ENCODE measurements around the gene FLRT2.

DNA sequence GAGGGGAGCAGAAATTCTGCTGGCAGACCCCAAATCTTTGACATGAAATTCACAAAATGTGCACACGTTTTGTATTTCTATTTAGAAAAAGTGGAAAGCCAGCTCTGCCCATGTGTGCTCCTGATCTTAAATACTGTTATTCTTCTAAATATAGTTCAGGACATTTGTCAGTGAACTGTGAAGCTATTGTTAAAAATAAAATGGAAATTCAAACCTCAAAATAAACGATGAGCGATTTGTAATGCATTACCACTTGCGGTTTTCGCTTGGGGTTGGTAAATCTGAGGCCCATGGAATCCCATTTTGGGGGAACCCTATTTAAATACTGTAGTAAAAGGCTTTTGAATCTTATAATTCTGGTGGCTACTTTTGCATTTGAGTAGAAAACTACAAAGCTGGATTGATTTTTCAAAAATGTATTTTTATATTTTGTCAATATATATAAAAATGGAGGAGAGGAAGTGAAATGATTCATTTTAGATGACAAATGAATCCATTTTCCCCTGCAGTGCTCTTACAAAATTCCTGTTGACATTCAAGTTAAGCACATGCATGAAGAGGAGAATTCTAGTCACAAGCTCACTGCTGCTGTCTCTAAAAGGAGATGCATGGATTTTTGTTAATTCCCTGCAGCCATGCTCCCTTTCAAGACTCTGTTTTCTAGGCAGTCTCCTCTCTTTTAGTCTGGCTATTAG lies 47.1 kb downstream of the FLRT2 start:
- TF ChIP-seq, protein P1, sequence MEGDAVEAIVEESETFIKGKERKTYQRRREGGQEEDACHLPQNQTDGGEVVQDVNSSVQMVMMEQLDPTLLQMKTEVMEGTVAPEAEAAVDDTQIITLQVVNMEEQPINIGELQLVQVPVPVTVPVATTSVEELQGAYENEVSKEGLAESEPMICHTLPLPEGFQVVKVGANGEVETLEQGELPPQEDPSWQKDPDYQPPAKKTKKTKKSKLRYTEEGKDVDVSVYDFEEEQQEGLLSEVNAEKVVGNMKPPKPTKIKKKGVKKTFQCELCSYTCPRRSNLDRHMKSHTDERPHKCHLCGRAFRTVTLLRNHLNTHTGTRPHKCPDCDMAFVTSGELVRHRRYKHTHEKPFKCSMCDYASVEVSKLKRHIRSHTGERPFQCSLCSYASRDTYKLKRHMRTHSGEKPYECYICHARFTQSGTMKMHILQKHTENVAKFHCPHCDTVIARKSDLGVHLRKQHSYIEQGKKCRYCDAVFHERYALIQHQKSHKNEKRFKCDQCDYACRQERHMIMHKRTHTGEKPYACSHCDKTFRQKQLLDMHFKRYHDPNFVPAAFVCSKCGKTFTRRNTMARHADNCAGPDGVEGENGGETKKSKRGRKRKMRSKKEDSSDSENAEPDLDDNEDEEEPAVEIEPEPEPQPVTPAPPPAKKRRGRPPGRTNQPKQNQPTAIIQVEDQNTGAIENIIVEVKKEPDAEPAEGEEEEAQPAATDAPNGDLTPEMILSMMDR (IDR thresholded peaks at IDR 0.05), result no peak
- TF ChIP-seq POLR2A (IDR thresholded peaks at IDR 0.05; ENCODE audit: low read depth) (no peak), POLR2AphosphoS5 (IDR thresholded peaks at IDR 0.05) (no peak), EP300 (IDR thresholded peaks at IDR 0.05) (no peak)
